HEK293 (cell line): ENCODE data around the gene PARP1.

Experiments used
- CTCF ChIA-PET: fragments of 350-600 bp; formaldehyde crosslinking; extraction: SDS; loops from one replicate; lab custom pipeline; 2021; ENCODE audit warnings: antibody characterized with exemption; lab: Yijun Ruan, JAX
- POLR2A ChIA-PET: fragments of 300-600 bp; formaldehyde crosslinking; extraction: SDS; loops from one replicate; lab custom pipeline; 2020; ENCODE audit warnings: antibody characterized with exemption, inconsistent platforms; lab: Yijun Ruan, JAX
- H3K27ac ChIP-seq: fragments of 200-500 bp; sonication (Bioruptor generic); 2 replicates; pipeline ENCODE4 v1.5.1; 2014; ENCODE audit warnings: low read depth, low read length, control low read depth, inconsistent platforms; ENCODE audit errors: extremely low read depth
- H3K36me3 ChIP-seq, 2 experiments: fragments of 200-500 bp in 1 of 2; sonication (Bioruptor generic) in 1 of 2; 1 replicate in 1 of 2; 2 replicates in 1 of 2; pipeline ENCODE4 v1.5.1; 2014 to 2017; ENCODE audit warnings: inconsistent platforms in 2 of 2, low read length in 2 of 2; ENCODE audit not compliant: control insufficient read depth in 2 of 2, insufficient read depth in 1 of 2
- H3K4me1 ChIP-seq: fragments of 200-500 bp; sonication (Bioruptor generic); 2 replicates; pipeline ENCODE4 v1.5.1; 2014; ENCODE audit warnings: mild to moderate bottlenecking, low read length, inconsistent platforms; ENCODE audit not compliant: control insufficient read depth, insufficient read depth
- H3K4me3 ChIP-seq: 2 replicates; pipeline ENCODE4 v1.5.1; 2011; ENCODE audit warnings: low read depth, mild to moderate bottlenecking, control low read depth, low read length, moderate library complexity
- H3K9me3 ChIP-seq: fragments of 200-500 bp; sonication (Bioruptor generic); 2 replicates; pipeline ENCODE4 v1.5.1; 2014; ENCODE audit warnings: low read depth, low read length, inconsistent platforms; ENCODE audit not compliant: control insufficient read depth, insufficient read depth
- HOXC10 ChIP-seq: sonication (generic); formaldehyde crosslinking; IDR thresholded peaks from 2 replicates; pipeline ENCODE4 v1.8.1; 2023; ENCODE audit warnings: mild to moderate bottlenecking, missing genetic modification reagents
- KLF1 ChIP-seq: fragments of 450-650 bp; formaldehyde crosslinking; IDR thresholded peaks from 2 replicates; pipeline ENCODE4 v1.5.1; 2016; ENCODE audit warnings: missing biosample characterization, missing genetic modification characterization
- MEIS1 ChIP-seq: sonication (generic); formaldehyde crosslinking; IDR thresholded peaks from 2 replicates; pipeline ENCODE4 v1.8.1; 2022; ENCODE audit warnings: missing genetic modification reagents, mild to moderate bottlenecking, borderline replicate concordance
- OSR2 ChIP-seq: fragments of 450-650 bp; formaldehyde crosslinking; IDR thresholded peaks from 2 replicates; pipeline ENCODE4 v1.5.1; 2016; ENCODE audit warnings: missing biosample characterization, missing genetic modification characterization
- ZFP37 ChIP-seq: fragments of 450-650 bp; formaldehyde crosslinking; IDR thresholded peaks from 2 replicates; pipeline ENCODE4 v1.5.1; 2016; ENCODE audit warnings: missing biosample characterization, missing genetic modification characterization
- ZNF114 ChIP-seq: fragments of 450-650 bp; formaldehyde crosslinking; IDR thresholded peaks from 2 replicates; pipeline ENCODE4 v1.5.0; 2017; ENCODE audit warnings: missing biosample characterization, missing genetic modification characterization
- ZNF157 ChIP-seq: fragments of 450-650 bp; formaldehyde crosslinking; IDR thresholded peaks from 2 replicates; pipeline ENCODE4 v1.5.1; 2016; ENCODE audit warnings: missing biosample characterization, missing genetic modification characterization
- ZNF174 ChIP-seq: fragments of 450-650 bp; formaldehyde crosslinking; IDR thresholded peaks from 2 replicates; pipeline ENCODE4 v1.5.0; 2017; ENCODE audit warnings: missing biosample characterization, mild to moderate bottlenecking, missing genetic modification characterization
- ZNF23 ChIP-seq: fragments of 450-650 bp; formaldehyde crosslinking; IDR thresholded peaks from 2 replicates; pipeline ENCODE4 v1.5.1; 2016; ENCODE audit warnings: missing biosample characterization, missing genetic modification characterization, borderline replicate concordance
- ZNF324 ChIP-seq: fragments of 450-650 bp; formaldehyde crosslinking; IDR thresholded peaks from 2 replicates; pipeline ENCODE4 v1.5.1; 2016; ENCODE audit warnings: missing biosample characterization, missing genetic modification characterization
- ZNF366 ChIP-seq: fragments of 450-650 bp; formaldehyde crosslinking; conservative IDR thresholded peaks from 2 replicates; pipeline ENCODE4 v1.5.1; 2016; ENCODE audit warnings: missing biosample characterization, missing genetic modification characterization
- ZNF510 ChIP-seq: fragments of 450-650 bp; formaldehyde crosslinking; IDR thresholded peaks from 2 replicates; pipeline ENCODE4 v1.5.1; 2018; ENCODE audit warnings: mild to moderate bottlenecking, missing genetic modification characterization, missing biosample characterization; ENCODE audit not compliant: insufficient replicate concordance
- ZNF530 ChIP-seq: fragments of 450-650 bp; formaldehyde crosslinking; IDR thresholded peaks from 2 replicates; pipeline ENCODE4 v1.5.1; 2016; ENCODE audit warnings: low read depth, missing biosample characterization, missing genetic modification characterization
- ZNF548 ChIP-seq: fragments of 450-650 bp; formaldehyde crosslinking; IDR thresholded peaks from 2 replicates; pipeline ENCODE4 v1.5.1; 2016; ENCODE audit warnings: missing biosample characterization, missing genetic modification characterization
- ZNF596 ChIP-seq: fragments of 450-650 bp; IDR thresholded peaks from 2 replicates; pipeline ENCODE4 v1.5.0; 2018; ENCODE audit warnings: missing biosample characterization, mild to moderate bottlenecking, missing genetic modification characterization, moderate library complexity
- ZNF660 ChIP-seq: fragments of 450-650 bp; IDR thresholded peaks from 2 replicates; pipeline ENCODE4 v1.5.1; 2018; ENCODE audit warnings: missing biosample characterization, mild to moderate bottlenecking, missing genetic modification characterization
- ZNF664 ChIP-seq: fragments of 450-650 bp; formaldehyde crosslinking; IDR thresholded peaks from 2 replicates; pipeline ENCODE4 v1.5.1; 2016; ENCODE audit warnings: missing biosample characterization, missing genetic modification characterization
- ZNF707 ChIP-seq: fragments of 450-650 bp; formaldehyde crosslinking; IDR thresholded peaks from 2 replicates; pipeline ENCODE4 v1.5.1; 2016; ENCODE audit warnings: missing biosample characterization, missing genetic modification characterization
- ZNF837 ChIP-seq: fragments of 450-650 bp; formaldehyde crosslinking; IDR thresholded peaks from 2 replicates; pipeline ENCODE4 v1.5.1; 2016; ENCODE audit warnings: missing biosample characterization, missing genetic modification characterization
- TF ChIP-seq, protein P1 (sequence below): fragments of 450-650 bp; formaldehyde crosslinking; IDR thresholded peaks from 2 replicates; pipeline ENCODE4 v1.5.1; 2017; ENCODE audit warnings: missing biosample characterization, mild to moderate bottlenecking, missing genetic modification characterization, moderate library complexity
- TF ChIP-seq, protein P2 (sequence below): fragments of 450-650 bp; formaldehyde crosslinking; IDR thresholded peaks from 2 replicates; pipeline ENCODE4 v1.5.0; 2017; ENCODE audit warnings: missing biosample characterization, missing genetic modification characterization, borderline replicate concordance
- TF ChIP-seq, protein P3 (sequence below): fragments of 450-650 bp; formaldehyde crosslinking; IDR thresholded peaks from 2 replicates; pipeline ENCODE4 v1.5.1; 2017; ENCODE audit warnings: missing biosample characterization, missing genetic modification characterization
- TF ChIP-seq, protein P4 (sequence below): fragments of 450-650 bp; formaldehyde crosslinking; conservative IDR thresholded peaks from 2 replicates; pipeline ENCODE4 v1.5.1; 2016; ENCODE audit warnings: low read depth, missing biosample characterization, missing genetic modification characterization
- TF ChIP-seq, protein P5 (sequence below): fragments of 450-650 bp; formaldehyde crosslinking; IDR thresholded peaks from 2 replicates; pipeline ENCODE4 v1.5.1; 2016; ENCODE audit warnings: missing biosample characterization, missing genetic modification characterization

PARP1 gene

DNA sequence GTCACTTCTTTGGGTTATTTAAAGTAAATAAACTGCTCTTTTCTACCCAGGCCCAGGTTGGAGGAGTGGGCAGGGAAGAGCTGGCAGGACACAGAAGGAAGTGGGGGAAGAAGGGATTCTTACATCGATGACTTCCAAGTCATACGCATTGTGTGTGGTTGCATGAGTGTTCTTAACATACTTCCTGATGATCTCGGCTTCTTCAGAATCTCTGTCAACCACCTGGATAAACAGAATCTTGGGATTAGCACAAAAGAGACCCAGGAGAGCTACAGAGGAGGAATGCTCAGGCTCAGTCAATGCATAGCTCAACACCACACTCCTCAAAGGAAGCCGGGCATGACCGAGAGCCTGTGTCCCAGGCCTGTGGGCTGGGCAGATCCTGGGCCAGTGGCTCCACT, 42.1 kb downstream of the PARP1 start:
- peaks cover 74 to 100% of the 10 kb centered on the region in 2 experiments for H3K36me3 ChIP-seq
- ChIA-PET POLR2A (interaction anchor here (0.6 kb wide), 1 partner anchor 217 kb away, joined by 3 read pairs; no protein-coding TSS in a partner anchor), CTCF (interaction anchor here (0.6 to 2.7 kb wide), 5 partner anchors 38 to 240 kb away, joined by 3 to 14 read pairs (median 4); partner anchors contain the start of gene PARP1)
- H3K9me3 ChIP-seq: no peaks in the 10 kb centered on the region
- H3K27ac ChIP-seq: no peak overlapping the region
- TF ChIP-seq ZNF23 (no peak), HOXC10 (CRISPR knock-in tag) (no peak), ZNF548 (tag by site-specific recombination) (no peak), ZNF174 (tag by site-specific recombination) (no peak), ZNF510 (tag by site-specific recombination) (no peak), ZNF324 (tag by site-specific recombination) (no peak), ZNF366 (no peak), OSR2 (tag by site-specific recombination) (no peak), KLF1 (tag by site-specific recombination) (no peak), ZNF837 (no peak), ZNF707 (no peak), ZNF530 (no peak)
- TF ChIP-seq, protein P1, sequence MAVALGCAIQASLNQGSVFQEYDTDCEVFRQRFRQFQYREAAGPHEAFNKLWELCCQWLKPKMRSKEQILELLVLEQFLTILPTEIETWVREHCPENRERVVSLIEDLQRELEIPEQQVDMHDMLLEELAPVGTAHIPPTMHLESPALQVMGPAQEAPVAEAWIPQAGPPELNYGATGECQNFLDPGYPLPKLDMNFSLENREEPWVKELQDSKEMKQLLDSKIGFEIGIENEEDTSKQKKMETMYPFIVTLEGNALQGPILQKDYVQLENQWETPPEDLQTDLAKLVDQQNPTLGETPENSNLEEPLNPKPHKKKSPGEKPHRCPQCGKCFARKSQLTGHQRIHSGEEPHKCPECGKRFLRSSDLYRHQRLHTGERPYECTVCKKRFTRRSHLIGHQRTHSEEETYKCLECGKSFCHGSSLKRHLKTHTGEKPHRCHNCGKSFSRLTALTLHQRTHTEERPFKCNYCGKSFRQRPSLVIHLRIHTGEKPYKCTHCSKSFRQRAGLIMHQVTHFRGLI: no peak
- TF ChIP-seq, protein P2, sequence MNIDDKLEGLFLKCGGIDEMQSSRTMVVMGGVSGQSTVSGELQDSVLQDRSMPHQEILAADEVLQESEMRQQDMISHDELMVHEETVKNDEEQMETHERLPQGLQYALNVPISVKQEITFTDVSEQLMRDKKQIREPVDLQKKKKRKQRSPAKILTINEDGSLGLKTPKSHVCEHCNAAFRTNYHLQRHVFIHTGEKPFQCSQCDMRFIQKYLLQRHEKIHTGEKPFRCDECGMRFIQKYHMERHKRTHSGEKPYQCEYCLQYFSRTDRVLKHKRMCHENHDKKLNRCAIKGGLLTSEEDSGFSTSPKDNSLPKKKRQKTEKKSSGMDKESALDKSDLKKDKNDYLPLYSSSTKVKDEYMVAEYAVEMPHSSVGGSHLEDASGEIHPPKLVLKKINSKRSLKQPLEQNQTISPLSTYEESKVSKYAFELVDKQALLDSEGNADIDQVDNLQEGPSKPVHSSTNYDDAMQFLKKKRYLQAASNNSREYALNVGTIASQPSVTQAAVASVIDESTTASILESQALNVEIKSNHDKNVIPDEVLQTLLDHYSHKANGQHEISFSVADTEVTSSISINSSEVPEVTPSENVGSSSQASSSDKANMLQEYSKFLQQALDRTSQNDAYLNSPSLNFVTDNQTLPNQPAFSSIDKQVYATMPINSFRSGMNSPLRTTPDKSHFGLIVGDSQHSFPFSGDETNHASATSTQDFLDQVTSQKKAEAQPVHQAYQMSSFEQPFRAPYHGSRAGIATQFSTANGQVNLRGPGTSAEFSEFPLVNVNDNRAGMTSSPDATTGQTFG (tag by site-specific recombination): no peak
- no peak overlapping the region for H3K4me3 ChIP-seq
- H3K4me1 ChIP-seq: no peaks in the 10 kb centered on the region

DNA sequence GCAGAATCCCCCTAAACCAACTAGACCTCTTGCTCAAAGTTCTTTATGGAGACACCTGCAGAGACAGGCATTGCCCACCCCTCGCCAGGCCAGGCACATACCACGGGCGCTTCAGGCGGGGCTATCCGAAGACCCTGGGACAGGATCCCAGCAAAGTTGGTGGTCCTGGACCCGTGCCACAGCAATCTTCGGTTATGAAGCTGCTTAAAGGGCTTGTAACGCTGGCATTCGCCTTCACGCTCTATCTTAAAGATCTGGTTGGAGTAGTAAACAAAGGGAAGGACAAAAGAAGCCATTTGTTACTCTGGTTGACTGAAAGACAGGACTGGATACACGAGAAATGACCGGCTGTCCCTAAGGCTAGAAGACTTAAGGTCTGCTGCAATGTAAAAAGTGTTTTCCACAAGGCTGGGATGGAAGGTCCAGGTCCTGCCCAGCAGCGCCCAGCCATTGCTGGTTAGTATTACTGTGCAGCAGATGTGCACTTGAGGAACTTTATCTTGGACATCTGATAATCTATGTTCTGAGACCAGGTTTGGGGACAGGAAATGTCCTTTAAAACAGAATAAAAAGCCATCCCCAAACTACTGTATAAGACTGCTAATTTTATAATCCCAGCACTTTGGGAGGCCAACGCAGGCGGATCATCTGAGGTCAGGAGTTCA, 42.9 kb downstream of the PARP1 start:
- no peaks in the 10 kb centered on the region for H3K9me3 ChIP-seq
- POLR2A ChIA-PET: no interaction called here
- no peaks in the 10 kb centered on the region for H3K4me1 ChIP-seq
- no peak overlapping the region for H3K4me3 ChIP-seq
- peaks cover 78 to 100% of the 10 kb centered on the region in 2 experiments for H3K36me3 ChIP-seq
- CTCF ChIA-PET: interaction anchor here (0.6 kb wide), 1 partner anchor 128 kb away, joined by 3 read pairs; no protein-coding TSS in a partner anchor
- no peak overlapping the region for H3K27ac ChIP-seq
- no peak for TF ChIP-seq ZFP37 (tag by site-specific recombination)
- no peak for TF ChIP-seq MEIS1 (CRISPR knock-in tag)
- TF ChIP-seq ZNF660 (tag by site-specific recombination): no peak
- no peak for TF ChIP-seq ZNF114 (tag by site-specific recombination)
- TF ChIP-seq, protein P3, sequence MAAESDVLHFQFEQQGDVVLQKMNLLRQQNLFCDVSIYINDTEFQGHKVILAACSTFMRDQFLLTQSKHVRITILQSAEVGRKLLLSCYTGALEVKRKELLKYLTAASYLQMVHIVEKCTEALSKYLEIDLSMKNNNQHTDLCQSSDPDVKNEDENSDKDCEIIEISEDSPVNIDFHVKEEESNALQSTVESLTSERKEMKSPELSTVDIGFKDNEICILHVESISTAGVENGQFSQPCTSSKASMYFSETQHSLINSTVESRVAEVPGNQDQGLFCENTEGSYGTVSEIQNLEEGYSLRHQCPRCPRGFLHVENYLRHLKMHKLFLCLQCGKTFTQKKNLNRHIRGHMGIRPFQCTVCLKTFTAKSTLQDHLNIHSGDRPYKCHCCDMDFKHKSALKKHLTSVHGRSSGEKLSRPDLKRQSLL (tag by site-specific recombination): no peak
- TF ChIP-seq ZNF664: no peak
- TF ChIP-seq ZNF596: no peak
- TF ChIP-seq, protein P1: no peak
- TF ChIP-seq ZNF157 (tag by site-specific recombination): no peak
- TF ChIP-seq, protein P4, sequence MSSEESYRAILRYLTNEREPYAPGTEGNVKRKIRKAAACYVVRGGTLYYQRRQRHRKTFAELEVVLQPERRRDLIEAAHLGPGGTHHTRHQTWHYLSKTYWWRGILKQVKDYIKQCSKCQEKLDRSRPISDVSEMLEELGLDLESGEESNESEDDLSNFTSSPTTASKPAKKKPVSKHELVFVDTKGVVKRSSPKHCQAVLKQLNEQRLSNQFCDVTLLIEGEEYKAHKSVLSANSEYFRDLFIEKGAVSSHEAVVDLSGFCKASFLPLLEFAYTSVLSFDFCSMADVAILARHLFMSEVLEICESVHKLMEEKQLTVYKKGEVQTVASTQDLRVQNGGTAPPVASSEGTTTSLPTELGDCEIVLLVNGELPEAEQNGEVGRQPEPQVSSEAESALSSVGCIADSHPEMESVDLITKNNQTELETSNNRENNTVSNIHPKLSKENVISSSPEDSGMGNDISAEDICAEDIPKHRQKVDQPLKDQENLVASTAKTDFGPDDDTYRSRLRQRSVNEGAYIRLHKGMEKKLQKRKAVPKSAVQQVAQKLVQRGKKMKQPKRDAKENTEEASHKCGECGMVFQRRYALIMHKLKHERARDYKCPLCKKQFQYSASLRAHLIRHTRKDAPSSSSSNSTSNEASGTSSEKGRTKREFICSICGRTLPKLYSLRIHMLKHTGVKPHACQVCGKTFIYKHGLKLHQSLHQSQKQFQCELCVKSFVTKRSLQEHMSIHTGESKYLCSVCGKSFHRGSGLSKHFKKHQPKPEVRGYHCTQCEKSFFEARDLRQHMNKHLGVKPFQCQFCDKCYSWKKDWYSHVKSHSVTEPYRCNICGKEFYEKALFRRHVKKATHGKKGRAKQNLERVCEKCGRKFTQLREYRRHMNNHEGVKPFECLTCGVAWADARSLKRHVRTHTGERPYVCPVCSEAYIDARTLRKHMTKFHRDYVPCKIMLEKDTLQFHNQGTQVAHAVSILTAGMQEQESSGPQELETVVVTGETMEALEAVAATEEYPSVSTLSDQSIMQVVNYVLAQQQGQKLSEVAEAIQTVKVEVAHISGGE (tag by site-specific recombination): no peak
- TF ChIP-seq, protein P5, sequence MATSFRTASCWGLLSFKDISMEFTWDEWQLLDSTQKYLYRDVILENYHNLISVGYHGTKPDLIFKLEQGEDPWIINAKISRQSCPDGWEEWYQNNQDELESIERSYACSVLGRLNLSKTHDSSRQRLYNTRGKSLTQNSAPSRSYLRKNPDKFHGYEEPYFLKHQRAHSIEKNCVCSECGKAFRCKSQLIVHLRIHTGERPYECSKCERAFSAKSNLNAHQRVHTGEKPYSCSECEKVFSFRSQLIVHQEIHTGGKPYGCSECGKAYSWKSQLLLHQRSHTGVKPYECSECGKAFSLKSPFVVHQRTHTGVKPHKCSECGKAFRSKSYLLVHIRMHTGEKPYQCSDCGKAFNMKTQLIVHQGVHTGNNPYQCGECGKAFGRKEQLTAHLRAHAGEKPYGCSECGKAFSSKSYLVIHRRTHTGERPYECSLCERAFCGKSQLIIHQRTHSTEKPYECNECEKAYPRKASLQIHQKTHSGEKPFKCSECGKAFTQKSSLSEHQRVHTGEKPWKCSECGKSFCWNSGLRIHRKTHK (tag by site-specific recombination): no peak
